DND-41 (cell line): ENCODE measurements around the gene UNC45A.
A peak's percentile ranks its signal among the peaks of the same experiment; 100 is the strongest.

Source experiments
- ATAC-seq: fragments of 200-7000 bp; cut with Tn5 transposase; 3 replicates; pipeline ENCODE4 v1.9.1; 2021; ENCODE audit warnings: low read depth; ENCODE audit not compliant: insufficient read depth
- DNase-seq: peaks from one replicate; pipeline ENCODE4 v3.0.0-alpha.2; 2020
- H2AFZ ChIP-seq: 2 replicates; pipeline ENCODE4 v1.6.0; 2012; ENCODE audit warnings: low read depth, low read length
- H3K27ac ChIP-seq: 2 replicates; pipeline ENCODE4 v1.5.1; 2012; ENCODE audit warnings: low read length, inconsistent platforms
- H3K27me3 ChIP-seq: fragments of 200-600 bp; sonication (generic); 2 replicates; pipeline ENCODE4 v1.6.0; 2012; ENCODE audit warnings: low read length, mild to moderate bottlenecking, inconsistent platforms; ENCODE audit not compliant: insufficient read depth, poor library complexity
- H3K36me3 ChIP-seq: 2 replicates; pipeline ENCODE4 v1.5.1; 2012; ENCODE audit warnings: low read length, inconsistent platforms; ENCODE audit not compliant: insufficient read depth
- H3K4me1 ChIP-seq: 2 replicates; pipeline ENCODE4 v1.5.1; 2012; ENCODE audit warnings: mild to moderate bottlenecking, low read length; ENCODE audit not compliant: insufficient read depth
- H3K4me2 ChIP-seq: 2 replicates; pipeline ENCODE4 v1.6.0; 2012; ENCODE audit warnings: mild to moderate bottlenecking, moderate library complexity, low read length, inconsistent platforms; ENCODE audit not compliant: insufficient read depth
- H3K4me3 ChIP-seq, 2 experiments: fragments of 200-600 bp in 1 of 2; shearing (Covaris generic) in 1 of 2; 2 replicates each; pipeline ENCODE4 v1.5.1; 2012 to 2016; ENCODE audit warnings: inconsistent platforms in 2 of 2, low read length in 2 of 2, mild to moderate bottlenecking in 2 of 2, low read depth in 1 of 2, moderate library complexity in 1 of 2
- H3K79me2 ChIP-seq: 2 replicates; pipeline ENCODE4 v1.6.0; 2012; ENCODE audit warnings: low read length, inconsistent platforms; ENCODE audit not compliant: insufficient read depth
- H3K9ac ChIP-seq: 2 replicates; pipeline ENCODE4 v1.6.0; 2012; ENCODE audit warnings: low read depth, mild to moderate bottlenecking, inconsistent platforms, low read length, moderate library complexity
- H3K9me3 ChIP-seq: 2 replicates; pipeline ENCODE4 v1.5.1; 2012; ENCODE audit warnings: low read length, moderate library complexity, mild to moderate bottlenecking, inconsistent platforms; ENCODE audit not compliant: insufficient read depth, severe bottlenecking
- H4K20me1 ChIP-seq: 2 replicates; pipeline ENCODE4 v1.6.0; 2012; ENCODE audit warnings: low read length; ENCODE audit not compliant: insufficient read depth
- EZH2 ChIP-seq: IDR thresholded peaks from 3 replicates; pipeline ENCODE4 v1.6.1; 2012; ENCODE audit warnings: borderline replicate concordance, low read depth, mild to moderate bottlenecking, moderate library complexity, low read length, inconsistent platforms; ENCODE audit not compliant: severe bottlenecking
- TF ChIP-seq, protein P1 (sequence below): IDR thresholded peaks from 2 replicates; pipeline ENCODE4 v1.5.1; 2012; ENCODE audit warnings: borderline replicate concordance, low read length, moderate library complexity, mild to moderate bottlenecking; ENCODE audit not compliant: poor library complexity, severe bottlenecking; ENCODE audit errors: extremely low read depth

The UNC45A gene

GRCh38 chr15:90887037-90887481, 48.0 kb upstream of the UNC45A start:
- Histone ChIP-seq H3K27me3 (no peaks in the 10 kb centered on the region), H3K9ac (no peak overlapping the region), H3K79me2 (no peaks in the 10 kb centered on the region), H2AFZ (no peak overlapping the region), H3K4me1 (peaks cover 17% of the 10 kb centered on the region), H3K9me3 (no peaks in the 10 kb centered on the region), H3K4me3 (no peak overlapping the region), H4K20me1 (peaks cover 6% of the 10 kb centered on the region; the same call in 1 of the 2 replicates), H3K4me2 (no peak overlapping the region), H3K36me3 (no peaks in the 10 kb centered on the region; the same call in 1 of the 2 replicates), H3K27ac (no peak overlapping the region)
- ATAC-seq: no peak
- DNase-seq: no peak
- TF ChIP-seq, protein P1, sequence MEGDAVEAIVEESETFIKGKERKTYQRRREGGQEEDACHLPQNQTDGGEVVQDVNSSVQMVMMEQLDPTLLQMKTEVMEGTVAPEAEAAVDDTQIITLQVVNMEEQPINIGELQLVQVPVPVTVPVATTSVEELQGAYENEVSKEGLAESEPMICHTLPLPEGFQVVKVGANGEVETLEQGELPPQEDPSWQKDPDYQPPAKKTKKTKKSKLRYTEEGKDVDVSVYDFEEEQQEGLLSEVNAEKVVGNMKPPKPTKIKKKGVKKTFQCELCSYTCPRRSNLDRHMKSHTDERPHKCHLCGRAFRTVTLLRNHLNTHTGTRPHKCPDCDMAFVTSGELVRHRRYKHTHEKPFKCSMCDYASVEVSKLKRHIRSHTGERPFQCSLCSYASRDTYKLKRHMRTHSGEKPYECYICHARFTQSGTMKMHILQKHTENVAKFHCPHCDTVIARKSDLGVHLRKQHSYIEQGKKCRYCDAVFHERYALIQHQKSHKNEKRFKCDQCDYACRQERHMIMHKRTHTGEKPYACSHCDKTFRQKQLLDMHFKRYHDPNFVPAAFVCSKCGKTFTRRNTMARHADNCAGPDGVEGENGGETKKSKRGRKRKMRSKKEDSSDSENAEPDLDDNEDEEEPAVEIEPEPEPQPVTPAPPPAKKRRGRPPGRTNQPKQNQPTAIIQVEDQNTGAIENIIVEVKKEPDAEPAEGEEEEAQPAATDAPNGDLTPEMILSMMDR: no peak
- no peak for TF ChIP-seq EZH2

GRCh38 chr15:90889313-90889730, 45.8 kb upstream of the UNC45A start:
- peak; percentile 52 for DNase-seq
- Histone ChIP-seq H3K9me3 (no peaks in the 10 kb centered on the region), H3K4me1 (peaks cover 22% of the 10 kb centered on the region)

DNA sequence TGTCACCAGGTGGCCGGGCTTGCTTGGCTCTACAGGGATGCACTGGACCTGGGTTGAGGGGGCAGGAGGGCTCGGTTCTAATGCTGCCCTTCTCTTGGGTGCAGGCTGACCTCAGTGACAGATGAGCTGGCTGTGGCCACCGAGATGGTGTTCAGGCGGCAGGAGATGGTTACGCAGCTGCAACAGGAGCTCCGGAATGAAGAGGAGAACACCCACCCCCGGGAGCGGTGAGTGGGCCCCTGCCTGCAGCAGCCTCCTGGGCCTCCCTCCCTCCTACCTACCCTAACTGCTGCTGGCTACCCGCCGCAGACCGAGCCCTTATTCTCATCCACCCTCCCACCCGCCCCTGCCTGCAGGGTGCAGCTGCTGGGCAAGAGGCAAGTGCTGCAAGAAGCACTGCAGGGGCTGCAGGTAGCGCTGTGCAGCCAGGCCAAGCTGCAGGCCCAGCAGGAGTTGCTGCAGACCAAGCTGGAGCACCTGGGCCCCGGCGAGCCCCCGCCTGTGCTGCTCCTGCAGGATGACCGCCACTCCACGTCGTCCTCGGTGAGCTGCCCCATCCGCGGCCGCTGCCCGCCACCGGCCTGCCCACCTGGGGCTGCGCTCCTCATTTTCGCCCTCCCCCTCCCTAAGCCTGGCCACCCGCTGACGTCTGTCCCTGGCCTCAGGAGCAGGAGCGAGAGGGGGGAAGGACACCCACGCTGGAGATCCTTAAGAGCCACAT, 45.2 kb upstream of the UNC45A start:
- no peak overlapping the region for H3K27ac ChIP-seq
- H3K36me3 ChIP-seq: no peaks in the 10 kb centered on the region
- H3K27me3 ChIP-seq: no peaks in the 10 kb centered on the region
- H3K9ac ChIP-seq: no peak overlapping the region
- no peaks in the 10 kb centered on the region for H3K9me3 ChIP-seq
- H4K20me1 ChIP-seq: peaks cover 4% of the 10 kb centered on the region; the same call in 1 of the 2 replicates
- H3K4me2 ChIP-seq: 0 out of 2 replicates have a peak overlapping the region, but pooled peaks have one; percentile 27
- ATAC-seq: peak; percentile 75
- TF ChIP-seq, protein P1: no peak
- TF ChIP-seq EZH2: no peak
- H3K79me2 ChIP-seq: no peaks in the 10 kb centered on the region
- peaks cover 22% of the 10 kb centered on the region for H3K4me1 ChIP-seq
- peak; percentile 59 for DNase-seq
- H2AFZ ChIP-seq: no peak overlapping the region
- H3K4me3 ChIP-seq: no peak overlapping the region

More at GRCh38 chr15:90889313-90889730, 45.8 kb upstream of the UNC45A start:
- Histone ChIP-seq H3K27me3 (no peaks in the 10 kb centered on the region), H3K79me2 (no peaks in the 10 kb centered on the region), H2AFZ (no peak overlapping the region), H3K9ac (no peak overlapping the region), H3K4me3 (no peak overlapping the region), H3K4me2 (no peak overlapping the region), H3K36me3 (no peaks in the 10 kb centered on the region), H3K27ac (no peak overlapping the region), H4K20me1 (peaks cover 6% of the 10 kb centered on the region; the same call in 1 of the 2 replicates)
- TF ChIP-seq EZH2: no peak
- TF ChIP-seq, protein P1: no peak
- peak; percentile 74 for ATAC-seq

- TF ChIP-seq, protein P1: no peak
- TF ChIP-seq EZH2: no peak
- peaks cover 22% of the 10 kb centered on the region for H3K4me1 ChIP-seq
- H3K4me3 ChIP-seq: no peak overlapping the region
- ATAC-seq (no peak), DNase-seq (no peak)
- H3K27me3 ChIP-seq: no peaks in the 10 kb centered on the region
- no peak overlapping the region for H2AFZ ChIP-seq
- H3K4me2 ChIP-seq: no peak overlapping the region
- no peak overlapping the region for H3K27ac ChIP-seq
- H4K20me1 ChIP-seq: peaks cover 1% of the 10 kb centered on the region; the same call in 1 of the 2 replicates
- H3K79me2 ChIP-seq: no peaks in the 10 kb centered on the region
- H3K9me3 ChIP-seq: no peaks in the 10 kb centered on the region
- H3K9ac ChIP-seq: no peak overlapping the region
- no peaks in the 10 kb centered on the region for H3K36me3 ChIP-seq
Measured at GRCh38 chr15:90890839-90891238, 44.2 kb upstream of the UNC45A start.
